ENCODE results near the gene PHF21A. TPM values are rescaled to one million over a fixed set of nuclear protein-coding genes. Genes with fewer than 3 reads are reported as not detected.

The PHF21A gene
- total RNA-seq, 1 donor from 2014 or later = 49.6 TPM

DNA sequence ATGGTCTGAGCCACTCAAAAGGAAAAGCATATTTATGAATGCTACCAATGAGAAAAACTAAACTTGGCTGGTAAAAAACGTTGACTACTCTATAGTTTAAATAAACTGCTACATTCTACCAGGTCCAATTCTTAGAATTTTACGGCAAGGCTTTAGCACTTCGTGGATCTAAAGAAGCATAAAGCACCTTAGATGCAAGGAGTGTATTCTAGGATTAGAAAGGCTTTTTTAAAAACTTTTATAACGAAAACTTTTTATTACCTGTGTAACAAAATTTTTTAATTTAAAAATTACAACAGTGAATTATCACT is 13.9 kb downstream of the PHF21A start:
- DNase-seq (ENCODE audit: low spot score) = no peak
- Mint-ChIP-seq H3K4me1 (peaks cover 25% of the 10 kb centered on the region), H3K27me3 (ENCODE audit: insufficient read depth, low read depth) (no peaks in the 10 kb centered on the region), H3K27ac (no peak overlapping the region), H3K9me3 (no peaks in the 10 kb centered on the region), H3K36me3 (no peaks in the 10 kb centered on the region), H3K4me3 (no peak overlapping the region)
- Histone ChIP-seq H3K4me2 (no peak overlapping the region), H3K36me3 (no peaks in the 10 kb centered on the region), H3K4me1 (peaks cover 40% of the 10 kb centered on the region), H3F3A (ENCODE audit: low read depth) (peaks cover 21% of the 10 kb centered on the region), H3K9ac (no peak overlapping the region), H3K4me3 (no peak overlapping the region), H3K79me2 (ENCODE audit: low read depth) (peaks cover 97% of the 10 kb centered on the region), H3K27me3 (no peaks in the 10 kb centered on the region), H2AFZ (replicated peaks) (no peak overlapping the region), H3K9me3 (ENCODE audit: low read depth) (no peaks in the 10 kb centered on the region), H3K27ac (no peak overlapping the region), H4K20me1 (ENCODE audit: low read depth) (peaks cover 67% of the 10 kb centered on the region)
- TF ChIP-seq, protein P1, sequence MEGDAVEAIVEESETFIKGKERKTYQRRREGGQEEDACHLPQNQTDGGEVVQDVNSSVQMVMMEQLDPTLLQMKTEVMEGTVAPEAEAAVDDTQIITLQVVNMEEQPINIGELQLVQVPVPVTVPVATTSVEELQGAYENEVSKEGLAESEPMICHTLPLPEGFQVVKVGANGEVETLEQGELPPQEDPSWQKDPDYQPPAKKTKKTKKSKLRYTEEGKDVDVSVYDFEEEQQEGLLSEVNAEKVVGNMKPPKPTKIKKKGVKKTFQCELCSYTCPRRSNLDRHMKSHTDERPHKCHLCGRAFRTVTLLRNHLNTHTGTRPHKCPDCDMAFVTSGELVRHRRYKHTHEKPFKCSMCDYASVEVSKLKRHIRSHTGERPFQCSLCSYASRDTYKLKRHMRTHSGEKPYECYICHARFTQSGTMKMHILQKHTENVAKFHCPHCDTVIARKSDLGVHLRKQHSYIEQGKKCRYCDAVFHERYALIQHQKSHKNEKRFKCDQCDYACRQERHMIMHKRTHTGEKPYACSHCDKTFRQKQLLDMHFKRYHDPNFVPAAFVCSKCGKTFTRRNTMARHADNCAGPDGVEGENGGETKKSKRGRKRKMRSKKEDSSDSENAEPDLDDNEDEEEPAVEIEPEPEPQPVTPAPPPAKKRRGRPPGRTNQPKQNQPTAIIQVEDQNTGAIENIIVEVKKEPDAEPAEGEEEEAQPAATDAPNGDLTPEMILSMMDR (IDR thresholded peaks at IDR 0.05) = no peak
- TF ChIP-seq EZH2 (IDR thresholded peaks at IDR 0.05) (no peak), EZH2phosphoT487 (IDR thresholded peaks at IDR 0.05) (no peak)

DNA sequence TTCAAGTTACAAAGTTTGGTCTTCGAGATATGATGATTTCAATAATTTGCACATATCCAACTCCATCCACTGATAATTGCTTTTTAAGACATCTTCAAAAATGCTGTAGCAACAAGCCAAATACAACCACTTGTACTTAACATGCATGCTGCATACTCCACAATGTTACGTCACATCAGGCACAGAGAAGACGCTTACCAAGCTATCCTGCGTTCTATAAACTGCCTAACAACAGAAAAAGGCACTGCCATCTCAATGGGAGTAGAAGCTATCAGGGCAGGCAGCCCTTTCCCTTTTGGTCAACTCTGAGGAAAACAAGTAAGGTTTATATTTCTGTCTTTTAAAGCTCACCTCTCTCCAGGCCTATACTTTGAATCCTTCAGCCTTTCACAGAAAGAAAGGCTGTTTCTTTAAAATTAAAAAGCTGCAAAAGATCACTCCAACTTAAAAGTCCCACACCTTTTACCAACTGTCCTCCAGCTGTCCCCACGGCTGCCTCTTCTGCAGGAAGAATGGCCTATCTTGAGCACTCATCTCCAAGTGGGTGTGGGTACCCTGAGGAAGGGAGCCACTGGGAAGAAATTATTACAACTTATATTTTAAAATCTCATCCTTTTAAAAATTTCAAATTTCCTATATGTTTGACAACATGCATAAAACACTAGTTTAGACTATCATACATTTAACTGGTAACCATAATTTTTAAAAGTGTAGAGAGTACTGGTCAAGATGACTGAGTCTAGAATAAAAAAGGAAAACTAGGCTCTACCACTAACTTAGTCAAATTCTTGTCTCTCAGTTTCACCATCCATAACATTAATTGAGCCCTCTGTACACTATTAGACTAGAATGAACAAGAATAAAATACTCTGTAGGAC is 14.5 kb downstream of the PHF21A start:
- H3K9me3 ChIP-seq (ENCODE audit: low read depth) = no peaks in the 10 kb centered on the region
- no peak overlapping the region for H3K4me3 Mint-ChIP-seq
- H3K27me3 Mint-ChIP-seq (ENCODE audit: insufficient read depth, low read depth) = no peaks in the 10 kb centered on the region
- peak overlapping the region; percentile 51 for H3K4me2 ChIP-seq
- H4K20me1 ChIP-seq (ENCODE audit: low read depth) = peaks cover 64% of the 10 kb centered on the region
- H3F3A ChIP-seq (ENCODE audit: low read depth) = peaks cover 21% of the 10 kb centered on the region
- no peaks in the 10 kb centered on the region for H3K9me3 Mint-ChIP-seq
- no peak overlapping the region for H3K4me3 ChIP-seq
- H3K9ac ChIP-seq = no peak overlapping the region
- H3K4me1 Mint-ChIP-seq = peaks cover 25% of the 10 kb centered on the region
- peaks cover 97% of the 10 kb centered on the region for H3K79me2 ChIP-seq (ENCODE audit: low read depth)
- H3K27ac Mint-ChIP-seq = no peak overlapping the region
- DNase-seq (ENCODE audit: low spot score) = peak; percentile 41
- H2AFZ ChIP-seq (replicated peaks) = no peak overlapping the region
- no peaks in the 10 kb centered on the region for H3K27me3 ChIP-seq
- peak overlapping the region; percentile 75 for H3K27ac ChIP-seq
- H3K36me3 Mint-ChIP-seq = no peaks in the 10 kb centered on the region
- TF ChIP-seq EZH2 (IDR thresholded peaks at IDR 0.05) = no peak
- no peak for TF ChIP-seq EZH2phosphoT487 (IDR thresholded peaks at IDR 0.05)
- TF ChIP-seq, protein P1 (IDR thresholded peaks at IDR 0.05) = no peak
- no peaks in the 10 kb centered on the region for H3K36me3 ChIP-seq
- H3K4me1 ChIP-seq = peaks cover 44% of the 10 kb centered on the region

DNA sequence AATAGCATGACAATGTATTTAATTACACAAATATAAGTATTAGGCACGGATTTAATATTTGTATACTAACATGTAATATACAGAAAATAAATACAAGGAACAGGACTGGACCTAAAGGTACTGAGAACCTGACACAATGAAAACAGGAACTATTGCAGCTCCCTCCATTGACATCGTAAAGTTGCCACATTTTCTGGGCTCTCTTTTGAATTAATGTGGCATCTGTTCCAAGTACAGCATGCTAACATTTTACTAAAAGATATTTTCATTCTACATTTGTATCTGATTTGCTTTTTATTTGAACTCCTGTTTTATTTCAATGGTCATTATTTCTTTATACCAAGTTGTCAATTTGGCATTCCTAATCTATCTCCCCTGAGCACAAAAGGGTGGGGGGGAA is 15.3 kb downstream of the PHF21A start:
- peaks cover 44% of the 10 kb centered on the region for H3K4me1 ChIP-seq
- H3K27ac Mint-ChIP-seq = no peak overlapping the region
- H3K4me3 ChIP-seq = no peak overlapping the region
- no peaks in the 10 kb centered on the region for H3K27me3 Mint-ChIP-seq (ENCODE audit: insufficient read depth, low read depth)
- no peak for TF ChIP-seq EZH2 (IDR thresholded peaks at IDR 0.05)
- no peak for TF ChIP-seq EZH2phosphoT487 (IDR thresholded peaks at IDR 0.05)
- H3K27me3 ChIP-seq = no peaks in the 10 kb centered on the region
- H3K36me3 Mint-ChIP-seq = no peaks in the 10 kb centered on the region
- H3K4me1 Mint-ChIP-seq = peaks cover 26% of the 10 kb centered on the region
- no peak overlapping the region for H3K4me2 ChIP-seq
- H2AFZ ChIP-seq (replicated peaks) = no peak overlapping the region
- DNase-seq (ENCODE audit: low spot score) = no peak
- no peaks in the 10 kb centered on the region for H3K9me3 ChIP-seq (ENCODE audit: low read depth)
- peaks cover 18% of the 10 kb centered on the region for H3F3A ChIP-seq (ENCODE audit: low read depth)
- no peak overlapping the region for H3K4me3 Mint-ChIP-seq
- no peak overlapping the region for H3K9ac ChIP-seq
- no peaks in the 10 kb centered on the region for H3K36me3 ChIP-seq
- peaks cover 97% of the 10 kb centered on the region for H3K79me2 ChIP-seq (ENCODE audit: low read depth)
- H4K20me1 ChIP-seq (ENCODE audit: low read depth) = peaks cover 58% of the 10 kb centered on the region
- peak overlapping the region; percentile 2 for H3K27ac ChIP-seq
- H3K9me3 Mint-ChIP-seq = no peaks in the 10 kb centered on the region

- no peaks in the 10 kb centered on the region for H3K36me3 ChIP-seq
- H3K9me3 Mint-ChIP-seq = no peaks in the 10 kb centered on the region
- peak overlapping the region; percentile 2 for H3K27ac ChIP-seq
- no peak overlapping the region for H3K4me3 ChIP-seq
- peaks cover 97% of the 10 kb centered on the region for H3K79me2 ChIP-seq (ENCODE audit: low read depth)
- no peaks in the 10 kb centered on the region for H3K36me3 Mint-ChIP-seq
- H3K9me3 ChIP-seq (ENCODE audit: low read depth) = no peaks in the 10 kb centered on the region
- peaks cover 55% of the 10 kb centered on the region for H4K20me1 ChIP-seq (ENCODE audit: low read depth)
- peaks cover 51% of the 10 kb centered on the region for H3K4me1 ChIP-seq
- no peak overlapping the region for H2AFZ ChIP-seq (replicated peaks)
- TF ChIP-seq EZH2 (IDR thresholded peaks at IDR 0.05) = no peak
- TF ChIP-seq, protein P1 (IDR thresholded peaks at IDR 0.05) = no peak
- no peak for TF ChIP-seq EZH2phosphoT487 (IDR thresholded peaks at IDR 0.05)
- H3K27me3 ChIP-seq = no peaks in the 10 kb centered on the region
- no peaks in the 10 kb centered on the region for H3K27me3 Mint-ChIP-seq (ENCODE audit: insufficient read depth, low read depth)
- no peak overlapping the region for H3K9ac ChIP-seq
- no peak overlapping the region for H3K4me2 ChIP-seq
- no peak overlapping the region for H3K4me3 Mint-ChIP-seq
- H3K4me1 Mint-ChIP-seq = peaks cover 34% of the 10 kb centered on the region
- peaks cover 18% of the 10 kb centered on the region for H3F3A ChIP-seq (ENCODE audit: low read depth)
- H3K27ac Mint-ChIP-seq = no peak overlapping the region
- DNase-seq (ENCODE audit: low spot score) = no peak
Observed at GRCh38 chr11:46105134-46105628, 16.1 kb downstream of the PHF21A start.

Measured in neural progenitor cell (in vitro differentiated cells).